ENCODE results near the gene XAB2. TPM values are rescaled to one million over a fixed set of nuclear protein-coding genes. Genes with fewer than 3 reads are reported as not detected.

Gene XAB2
- polyA plus RNA-seq, 1 donor from 2014 or later, result 19.6 TPM

DNA sequence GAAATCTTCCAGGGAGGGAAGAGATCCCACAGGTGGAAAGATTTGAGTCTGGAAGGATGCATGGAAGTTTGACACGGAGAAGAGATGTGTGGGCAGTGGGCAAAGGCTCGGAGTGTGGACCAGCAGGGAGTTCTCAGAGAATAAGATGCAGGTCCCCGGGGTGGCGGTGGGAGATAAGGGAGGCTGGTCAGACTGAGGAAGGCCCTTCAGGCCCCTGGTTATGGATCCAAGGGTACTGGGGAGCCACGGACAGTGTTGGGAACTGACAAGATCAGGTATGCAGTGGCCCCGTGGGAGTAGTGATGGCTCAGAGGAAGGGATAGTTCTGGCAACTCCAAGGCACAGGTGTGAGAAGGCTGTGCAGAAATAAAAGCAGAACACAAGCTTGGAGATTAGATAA is 31.2 kb downstream of the XAB2 start:
- H3K9me2 ChIP-seq (ENCODE audit: insufficient read depth, low read length), result no peaks in the 10 kb centered on the region
- no peak overlapping the region for H3K9ac ChIP-seq (ENCODE audit: low read length)
- no peak overlapping the region for H3K4me3 ChIP-seq (ENCODE audit: low read length)
- no peak overlapping the region for H2AFZ ChIP-seq (ENCODE audit: low read depth, low read length)
- TF ChIP-seq EP300 (conservative IDR thresholded peaks at IDR 0.05; ENCODE audit: poor library complexity, severe bottlenecking), result no peak
- no peak for TF ChIP-seq TAF1 (IDR thresholded peaks at IDR 0.05; ENCODE audit: low read depth)
- no peak for TF ChIP-seq MXI1 (conservative IDR thresholded peaks at IDR 0.05; ENCODE audit: poor library complexity, severe bottlenecking)
- no peak for TF ChIP-seq POLR2AphosphoS5 (IDR thresholded peaks at IDR 0.05)
- TF ChIP-seq EZH2 (IDR thresholded peaks at IDR 0.05; ENCODE audit: borderline replicate concordance, insufficient read depth, low read length, poor library complexity, severe bottlenecking), result no peak
- TF ChIP-seq RAD21 (conservative IDR thresholded peaks at IDR 0.05), result no peak
- peaks cover 21% of the 10 kb centered on the region for H3K79me2 ChIP-seq (replicated peaks; ENCODE audit: insufficient read depth, low read length)
- H3K27ac ChIP-seq (ENCODE audit: low read length), result no peak overlapping the region
- H3K27me3 ChIP-seq (ENCODE audit: insufficient read depth, low read depth, low read length), result no peaks in the 10 kb centered on the region
- no peaks in the 10 kb centered on the region for H3K36me3 ChIP-seq (ENCODE audit: insufficient read depth, low read length)
- H4K20me1 ChIP-seq (ENCODE audit: insufficient read depth), result no peaks in the 10 kb centered on the region
- no peak overlapping the region for H3K4me2 ChIP-seq (ENCODE audit: low read length)
- H3F3A ChIP-seq (ENCODE audit: insufficient read depth, low read length, poor library complexity, severe bottlenecking), result no peaks in the 10 kb centered on the region
- no peaks in the 10 kb centered on the region for H3K9me3 ChIP-seq (ENCODE audit: low read length)

DNA sequence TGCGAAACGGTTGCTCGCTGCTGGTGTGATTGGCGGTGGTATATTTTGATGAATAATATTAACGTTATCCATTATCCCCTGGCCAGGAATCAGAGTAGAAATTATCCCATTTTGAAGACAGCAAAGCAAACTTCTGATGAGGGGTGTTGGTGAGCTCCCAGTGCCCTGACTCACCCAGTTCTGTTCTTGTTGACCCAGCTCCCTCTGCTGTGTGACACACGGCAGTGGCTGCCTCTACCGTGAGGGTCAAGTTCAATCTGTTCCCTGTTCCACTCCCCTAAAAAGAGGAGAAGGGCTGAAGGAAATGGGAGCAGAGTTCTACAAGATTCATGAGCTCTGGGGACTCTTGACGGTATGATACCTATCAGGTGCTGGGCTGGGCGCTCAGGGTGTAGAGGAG is 31.7 kb downstream of the XAB2 start:
- peak overlapping the region; percentile 93 for H3K4me3 ChIP-seq (ENCODE audit: low read length)
- H3F3A ChIP-seq (ENCODE audit: insufficient read depth, low read length, poor library complexity, severe bottlenecking), result no peaks in the 10 kb centered on the region
- no peak overlapping the region for H2AFZ ChIP-seq (ENCODE audit: low read depth, low read length)
- H3K27ac ChIP-seq (ENCODE audit: low read length), result no peak overlapping the region
- H4K20me1 ChIP-seq (ENCODE audit: insufficient read depth), result no peaks in the 10 kb centered on the region
- H3K27me3 ChIP-seq (ENCODE audit: insufficient read depth, low read depth, low read length), result no peaks in the 10 kb centered on the region
- TF ChIP-seq, protein P1, sequence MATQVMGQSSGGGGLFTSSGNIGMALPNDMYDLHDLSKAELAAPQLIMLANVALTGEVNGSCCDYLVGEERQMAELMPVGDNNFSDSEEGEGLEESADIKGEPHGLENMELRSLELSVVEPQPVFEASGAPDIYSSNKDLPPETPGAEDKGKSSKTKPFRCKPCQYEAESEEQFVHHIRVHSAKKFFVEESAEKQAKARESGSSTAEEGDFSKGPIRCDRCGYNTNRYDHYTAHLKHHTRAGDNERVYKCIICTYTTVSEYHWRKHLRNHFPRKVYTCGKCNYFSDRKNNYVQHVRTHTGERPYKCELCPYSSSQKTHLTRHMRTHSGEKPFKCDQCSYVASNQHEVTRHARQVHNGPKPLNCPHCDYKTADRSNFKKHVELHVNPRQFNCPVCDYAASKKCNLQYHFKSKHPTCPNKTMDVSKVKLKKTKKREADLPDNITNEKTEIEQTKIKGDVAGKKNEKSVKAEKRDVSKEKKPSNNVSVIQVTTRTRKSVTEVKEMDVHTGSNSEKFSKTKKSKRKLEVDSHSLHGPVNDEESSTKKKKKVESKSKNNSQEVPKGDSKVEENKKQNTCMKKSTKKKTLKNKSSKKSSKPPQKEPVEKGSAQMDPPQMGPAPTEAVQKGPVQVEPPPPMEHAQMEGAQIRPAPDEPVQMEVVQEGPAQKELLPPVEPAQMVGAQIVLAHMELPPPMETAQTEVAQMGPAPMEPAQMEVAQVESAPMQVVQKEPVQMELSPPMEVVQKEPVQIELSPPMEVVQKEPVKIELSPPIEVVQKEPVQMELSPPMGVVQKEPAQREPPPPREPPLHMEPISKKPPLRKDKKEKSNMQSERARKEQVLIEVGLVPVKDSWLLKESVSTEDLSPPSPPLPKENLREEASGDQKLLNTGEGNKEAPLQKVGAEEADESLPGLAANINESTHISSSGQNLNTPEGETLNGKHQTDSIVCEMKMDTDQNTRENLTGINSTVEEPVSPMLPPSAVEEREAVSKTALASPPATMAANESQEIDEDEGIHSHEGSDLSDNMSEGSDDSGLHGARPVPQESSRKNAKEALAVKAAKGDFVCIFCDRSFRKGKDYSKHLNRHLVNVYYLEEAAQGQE (IDR thresholded peaks at IDR 0.05; ENCODE audit: borderline replicate concordance), result no peak
- TF ChIP-seq EP300 (conservative IDR thresholded peaks at IDR 0.05; ENCODE audit: poor library complexity, severe bottlenecking) (no peak), POLR2AphosphoS5 (IDR thresholded peaks at IDR 0.05) (no peak)
- TF ChIP-seq, protein P2, sequence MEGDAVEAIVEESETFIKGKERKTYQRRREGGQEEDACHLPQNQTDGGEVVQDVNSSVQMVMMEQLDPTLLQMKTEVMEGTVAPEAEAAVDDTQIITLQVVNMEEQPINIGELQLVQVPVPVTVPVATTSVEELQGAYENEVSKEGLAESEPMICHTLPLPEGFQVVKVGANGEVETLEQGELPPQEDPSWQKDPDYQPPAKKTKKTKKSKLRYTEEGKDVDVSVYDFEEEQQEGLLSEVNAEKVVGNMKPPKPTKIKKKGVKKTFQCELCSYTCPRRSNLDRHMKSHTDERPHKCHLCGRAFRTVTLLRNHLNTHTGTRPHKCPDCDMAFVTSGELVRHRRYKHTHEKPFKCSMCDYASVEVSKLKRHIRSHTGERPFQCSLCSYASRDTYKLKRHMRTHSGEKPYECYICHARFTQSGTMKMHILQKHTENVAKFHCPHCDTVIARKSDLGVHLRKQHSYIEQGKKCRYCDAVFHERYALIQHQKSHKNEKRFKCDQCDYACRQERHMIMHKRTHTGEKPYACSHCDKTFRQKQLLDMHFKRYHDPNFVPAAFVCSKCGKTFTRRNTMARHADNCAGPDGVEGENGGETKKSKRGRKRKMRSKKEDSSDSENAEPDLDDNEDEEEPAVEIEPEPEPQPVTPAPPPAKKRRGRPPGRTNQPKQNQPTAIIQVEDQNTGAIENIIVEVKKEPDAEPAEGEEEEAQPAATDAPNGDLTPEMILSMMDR (IDR thresholded peaks at IDR 0.05; ENCODE audit: poor library complexity, severe bottlenecking), result no peak
- no peaks in the 10 kb centered on the region for H3K9me2 ChIP-seq (ENCODE audit: insufficient read depth, low read length)
- H3K36me3 ChIP-seq (ENCODE audit: insufficient read depth, low read length), result no peaks in the 10 kb centered on the region
- H3K4me2 ChIP-seq (ENCODE audit: low read length), result no peak overlapping the region
- no peak overlapping the region for H3K9ac ChIP-seq (ENCODE audit: low read length)
- H3K9me3 ChIP-seq (ENCODE audit: low read length), result no peaks in the 10 kb centered on the region
- peaks cover 21% of the 10 kb centered on the region for H3K79me2 ChIP-seq (replicated peaks; ENCODE audit: insufficient read depth, low read length)

Measured in neural cell (in vitro differentiated cells).